DMS153 (cell line): ENCODE measurements around the gene PKM.

Source experiments
- DNase-seq: peaks from one replicate; lab custom pipeline; 2025; lab: John Stamatoyannopoulos, UW

Gene PKM

GRCh38 chr15:72155635-72156616 lies 75.1 kb downstream of the PKM start:
- peak; percentile 38 for DNase-seq

- DNase-seq, result peak; percentile 9
Observed at GRCh38 chr15:72155003-72155621, 75.9 kb downstream of the PKM start.

- DNase-seq, result no peak
Observed at GRCh38 chr15:72154316-72154715, 76.7 kb downstream of the PKM start.

GRCh38 chr15:72153269-72154000 lies 77.6 kb downstream of the PKM start:
- DNase-seq, result peak; percentile 2
